Astrocyte (in vitro differentiated cells and primary cell): ENCODE measurements around the gene PNPLA6. TPM values are rescaled to one million over a fixed set of nuclear protein-coding genes. Genes with fewer than 3 reads are reported as not detected.

Experiments
- DNase-seq: peaks from one replicate; pipeline ENCODE4 v3.0.0-alpha.2; 2010; ENCODE audit warnings: low read depth
- FAIRE-seq: peaks from 2 replicates; lab custom pipeline; 2011; peaks lifted over from hg19 to GRCh38; lab: Jason Lieb, UNC
- H2AFZ ChIP-seq: 2 replicates; pipeline ENCODE4 v1.6.0; 2012; ENCODE audit warnings: low read depth, low read length, inconsistent platforms
- H3K27ac ChIP-seq: 2 replicates; pipeline ENCODE4 v1.5.1; 2011; ENCODE audit warnings: low read depth, low read length, inconsistent platforms
- H3K27me3 ChIP-seq: 2 replicates; pipeline ENCODE4 v1.6.0; 2011; ENCODE audit warnings: low read length, inconsistent platforms; ENCODE audit not compliant: insufficient read depth
- H3K36me3 ChIP-seq: 2 replicates; pipeline ENCODE4 v1.5.1; 2011; ENCODE audit warnings: low read length, inconsistent platforms; ENCODE audit not compliant: insufficient read depth
- H3K4me1 ChIP-seq: 2 replicates; pipeline ENCODE4 v1.5.1; 2011; ENCODE audit warnings: low read length, inconsistent platforms; ENCODE audit not compliant: insufficient read depth
- H3K4me2 ChIP-seq: 2 replicates; pipeline ENCODE4 v1.6.0; 2012; ENCODE audit warnings: low read length, inconsistent platforms
- H3K4me3 ChIP-seq: 2 replicates; pipeline ENCODE4 v1.5.1; 2011; ENCODE audit warnings: low read depth, mild to moderate bottlenecking, low read length, inconsistent platforms; ENCODE audit not compliant: insufficient read depth
- H3K79me2 ChIP-seq: 2 replicates; pipeline ENCODE4 v1.6.0; 2012; ENCODE audit warnings: mild to moderate bottlenecking, low read length, inconsistent platforms; ENCODE audit not compliant: insufficient read depth
- H3K9ac ChIP-seq: 2 replicates; pipeline ENCODE4 v1.6.0; 2012; ENCODE audit warnings: mild to moderate bottlenecking, low read length, inconsistent platforms
- H3K9me3 ChIP-seq: 2 replicates; pipeline ENCODE4 v1.5.1; 2012; ENCODE audit warnings: low read depth, mild to moderate bottlenecking, low read length, inconsistent platforms; ENCODE audit not compliant: insufficient read depth
- H4K20me1 ChIP-seq: 2 replicates; pipeline ENCODE4 v1.6.0; 2012; ENCODE audit warnings: low read length, inconsistent platforms; ENCODE audit not compliant: insufficient read depth
- H3K27ac Mint-ChIP-seq: one replicate; pipeline ENCODE4 v1.8.0; 2021; ENCODE audit warnings: mild to moderate bottlenecking, mixed read lengths; ENCODE audit not compliant: unreplicated experiment
- H3K27me3 Mint-ChIP-seq: one replicate; pipeline ENCODE4 v1.8.0; 2021; ENCODE audit warnings: low read depth, mixed read lengths; ENCODE audit not compliant: unreplicated experiment
- H3K36me3 Mint-ChIP-seq: one replicate; pipeline ENCODE4 v1.8.0; 2021; ENCODE audit warnings: low read depth, mixed read lengths; ENCODE audit not compliant: unreplicated experiment
- H3K4me1 Mint-ChIP-seq: one replicate; pipeline ENCODE4 v1.8.0; 2021; ENCODE audit warnings: low read depth, mixed read lengths; ENCODE audit not compliant: unreplicated experiment
- H3K4me3 Mint-ChIP-seq: one replicate; pipeline ENCODE4 v1.8.0; 2021; ENCODE audit warnings: mild to moderate bottlenecking, moderate library complexity, mixed read lengths; ENCODE audit not compliant: unreplicated experiment
- H3K9me3 Mint-ChIP-seq: one replicate; pipeline ENCODE4 v1.8.0; 2021; ENCODE audit warnings: mild to moderate bottlenecking, mixed read lengths; ENCODE audit not compliant: unreplicated experiment
- EZH2 ChIP-seq: IDR thresholded peaks from 2 replicates; pipeline ENCODE4 v1.6.1; 2012; ENCODE audit warnings: mild to moderate bottlenecking, low read length, inconsistent platforms; ENCODE audit not compliant: insufficient read depth
- total RNA-seq: library from RNA; stranded (reverse); gene quantifications from 2 replicates; pipeline ENCODE4 v1.2.1, GENCODE V29; 2021
- TF ChIP-seq, protein P1 (sequence below): IDR thresholded peaks from 2 replicates; pipeline ENCODE4 v1.5.1; 2011; ENCODE audit warnings: low read depth, mild to moderate bottlenecking, inconsistent platforms, low read length, moderate library complexity; ENCODE audit not compliant: insufficient read depth

PNPLA6 gene
- total RNA-seq, 1 donor from 2014 or later, result 90.2 TPM

DNA sequence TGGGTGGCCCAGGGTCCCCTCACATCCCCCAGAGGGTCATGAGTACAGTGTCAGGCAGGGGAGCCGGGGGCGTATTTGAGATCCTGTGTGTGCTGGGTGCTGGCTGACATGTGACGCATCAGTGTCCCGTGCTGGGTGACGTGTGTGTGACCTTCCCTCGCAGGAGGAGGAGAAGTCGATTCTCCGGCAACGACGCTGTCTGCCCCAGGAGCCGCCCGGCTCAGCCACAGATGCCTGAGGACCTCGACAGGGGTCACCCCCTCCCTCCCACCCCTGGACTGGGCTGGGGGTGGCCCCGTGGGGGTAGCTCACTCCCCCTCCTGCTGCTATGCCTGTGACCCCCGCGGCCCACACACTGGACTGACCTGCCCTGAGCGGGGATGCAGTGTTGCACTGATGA, 25.8 kb downstream of the PNPLA6 start:
- Histone ChIP-seq H3K27ac (no peak overlapping the region), H3K4me2 (no peak overlapping the region), H3K27me3 (no peaks in the 10 kb centered on the region), H3K4me3 (no peak overlapping the region), H3K36me3 (peaks cover 16% of the 10 kb centered on the region), H3K79me2 (no peaks in the 10 kb centered on the region), H4K20me1 (peaks cover 10% of the 10 kb centered on the region), H3K4me1 (no peaks in the 10 kb centered on the region), H3K9ac (no peak overlapping the region), H3K9me3 (no peaks in the 10 kb centered on the region), H2AFZ (no peak overlapping the region)
- FAIRE-seq (no peak), DNase-seq (no peak)
- H3K4me1 Mint-ChIP-seq, result no peaks in the 10 kb centered on the region
- no peak overlapping the region for H3K4me3 Mint-ChIP-seq
- H3K36me3 Mint-ChIP-seq, result peaks cover 24% of the 10 kb centered on the region
- TF ChIP-seq, protein P1, sequence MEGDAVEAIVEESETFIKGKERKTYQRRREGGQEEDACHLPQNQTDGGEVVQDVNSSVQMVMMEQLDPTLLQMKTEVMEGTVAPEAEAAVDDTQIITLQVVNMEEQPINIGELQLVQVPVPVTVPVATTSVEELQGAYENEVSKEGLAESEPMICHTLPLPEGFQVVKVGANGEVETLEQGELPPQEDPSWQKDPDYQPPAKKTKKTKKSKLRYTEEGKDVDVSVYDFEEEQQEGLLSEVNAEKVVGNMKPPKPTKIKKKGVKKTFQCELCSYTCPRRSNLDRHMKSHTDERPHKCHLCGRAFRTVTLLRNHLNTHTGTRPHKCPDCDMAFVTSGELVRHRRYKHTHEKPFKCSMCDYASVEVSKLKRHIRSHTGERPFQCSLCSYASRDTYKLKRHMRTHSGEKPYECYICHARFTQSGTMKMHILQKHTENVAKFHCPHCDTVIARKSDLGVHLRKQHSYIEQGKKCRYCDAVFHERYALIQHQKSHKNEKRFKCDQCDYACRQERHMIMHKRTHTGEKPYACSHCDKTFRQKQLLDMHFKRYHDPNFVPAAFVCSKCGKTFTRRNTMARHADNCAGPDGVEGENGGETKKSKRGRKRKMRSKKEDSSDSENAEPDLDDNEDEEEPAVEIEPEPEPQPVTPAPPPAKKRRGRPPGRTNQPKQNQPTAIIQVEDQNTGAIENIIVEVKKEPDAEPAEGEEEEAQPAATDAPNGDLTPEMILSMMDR, result no peak
- TF ChIP-seq EZH2, result no peak
- no peaks in the 10 kb centered on the region for H3K27me3 Mint-ChIP-seq
- no peaks in the 10 kb centered on the region for H3K9me3 Mint-ChIP-seq
- no peak overlapping the region for H3K27ac Mint-ChIP-seq

- Histone ChIP-seq H3K9ac (no peak overlapping the region), H4K20me1 (peaks cover 10% of the 10 kb centered on the region), H3K27ac (no peak overlapping the region), H3K36me3 (peaks cover 8% of the 10 kb centered on the region), H2AFZ (no peak overlapping the region), H3K4me2 (no peak overlapping the region), H3K9me3 (no peaks in the 10 kb centered on the region), H3K4me3 (no peak overlapping the region), H3K79me2 (no peaks in the 10 kb centered on the region), H3K27me3 (no peaks in the 10 kb centered on the region), H3K4me1 (no peaks in the 10 kb centered on the region)
- H3K27me3 Mint-ChIP-seq, result no peaks in the 10 kb centered on the region
- FAIRE-seq (no peak), DNase-seq (no peak)
- H3K9me3 Mint-ChIP-seq, result no peaks in the 10 kb centered on the region
- no peak overlapping the region for H3K27ac Mint-ChIP-seq
- H3K4me3 Mint-ChIP-seq, result no peak overlapping the region
- no peaks in the 10 kb centered on the region for H3K4me1 Mint-ChIP-seq
- H3K36me3 Mint-ChIP-seq, result peaks cover 20% of the 10 kb centered on the region
- no peak for TF ChIP-seq EZH2
- TF ChIP-seq, protein P1, result no peak
Observed at GRCh38 chr19:7562646-7563393, 27.3 kb downstream of the PNPLA6 start.

- FAIRE-seq, result no peak
- no peaks in the 10 kb centered on the region for H3K79me2 ChIP-seq
- H3K9ac ChIP-seq, result no peak overlapping the region
- no peak overlapping the region for H3K27ac ChIP-seq
- Mint-ChIP-seq H3K4me1 (no peaks in the 10 kb centered on the region), H3K27me3 (peaks cover 3% of the 10 kb centered on the region), H3K4me3 (no peak overlapping the region), H3K27ac (no peak overlapping the region), H3K9me3 (no peaks in the 10 kb centered on the region), H3K36me3 (peaks cover 11% of the 10 kb centered on the region)
- no peak for DNase-seq
- H3K4me2 ChIP-seq, result no peak overlapping the region
- peaks cover 5% of the 10 kb centered on the region for H3K36me3 ChIP-seq
- H4K20me1 ChIP-seq, result peaks cover 10% of the 10 kb centered on the region
- H3K4me1 ChIP-seq, result no peaks in the 10 kb centered on the region
- no peak overlapping the region for H2AFZ ChIP-seq
- no peaks in the 10 kb centered on the region for H3K9me3 ChIP-seq
- no peak overlapping the region for H3K4me3 ChIP-seq
- TF ChIP-seq, protein P1, result no peak
- no peak for TF ChIP-seq EZH2
- H3K27me3 ChIP-seq, result no peaks in the 10 kb centered on the region
Observed at GRCh38 chr19:7564866-7565265, 29.3 kb downstream of the PNPLA6 start.
